A549 (cell line): ENCODE results near the gene ALDH16A1. TPM values are rescaled to one million over a fixed set of nuclear protein-coding genes. Genes with fewer than 3 reads are reported as not detected.

Experiments used
- ATAC-seq, 2 experiments: fragments of 200-7000 bp in 1 of 2; fragments of >200 bp in 1 of 2; cut with Nextera tagmentation in 1 of 2; cut with Tn5 transposase in 1 of 2; 3 replicates each; pipeline versions ENCODE4 v1.8.0 to v1.9.1; 2018 to 2020; ENCODE audit warnings: mild to moderate bottlenecking in 1 of 2, moderate library complexity in 1 of 2
- CTCF ChIA-PET: fragments of 300-600 bp; sonication (Branson Sonifier 250); formaldehyde crosslinking; extraction: SDS; loops from one replicate; lab custom pipeline; 2021; ENCODE audit warnings: antibody characterized with exemption, inconsistent platforms; lab: Yijun Ruan, JAX
- POLR2A ChIA-PET: fragments of 350-600 bp; formaldehyde crosslinking; extraction: SDS; loops from one replicate; lab custom pipeline; 2021; ENCODE audit warnings: antibody characterized with exemption, inconsistent platforms; lab: Yijun Ruan, JAX
- DNase-seq, 2 experiments: peaks; one replicate each; pipeline versions ENCODE4 v3.0.0 to v3.0.0-alpha.2; 2011 to 2016; ENCODE audit warnings: low read depth in 1 of 2, low spot score in 1 of 2
- FAIRE-seq: peaks from 2 replicates; lab custom pipeline; 2011; peaks lifted over from hg19 to GRCh38; lab: Jason Lieb, UNC
- H3K27ac ChIP-seq, 2 experiments: fragments of >200 bp; sonication (Bioruptor Twin); formaldehyde crosslinking; 3 replicates each; pipeline ENCODE4 v1.5.1; 2016 to 2017
- H3K4me1 ChIP-seq: fragments of >200 bp; sonication (Bioruptor Twin); formaldehyde crosslinking; 3 replicates; pipeline ENCODE4 v1.6.1; 2016
- H3K4me2 ChIP-seq: fragments of >200 bp; sonication (Bioruptor Twin); formaldehyde crosslinking; 3 replicates; pipeline ENCODE4 v1.6.1; 2016
- H3K4me3 ChIP-seq: fragments of >200 bp; sonication (Bioruptor Twin); formaldehyde crosslinking; 3 replicates; pipeline ENCODE4 v1.5.1; 2016
- H3K9me3 ChIP-seq: fragments of >200 bp; sonication (Bioruptor Twin); formaldehyde crosslinking; 3 replicates; pipeline ENCODE4 v1.6.1; 2016
- CEBPB ChIP-seq, 2 experiments: fragments of >200 bp in 1 of 2; sonication (Bioruptor Twin) in 1 of 2; formaldehyde crosslinking in 1 of 2; IDR thresholded peaks; 2 replicates each; pipeline ENCODE4 v1.6.1; 2012 to 2016
- CHD4 ChIP-seq: fragments of 200-600 bp; sonication (generic); IDR thresholded peaks from 2 replicates; pipeline ENCODE4 v1.6.1; 2016; ENCODE audit warnings: antibody characterized with exemption, mild to moderate bottlenecking, borderline replicate concordance
- FOSL2 ChIP-seq, 2 experiments: fragments of 450-650 bp in 1 of 2; fragments of >200 bp in 1 of 2; sonication (Bioruptor Twin) in 1 of 2; formaldehyde crosslinking; IDR thresholded peaks; 2 replicates each; pipeline versions ENCODE4 v1.5.0 to v1.6.1; 2016 to 2020; ENCODE audit warnings: mild to moderate bottlenecking in 1 of 2, moderate library complexity in 1 of 2
- FOXS1 ChIP-seq: fragments of 250-450 bp; sonication (Bioruptor Pico); IDR thresholded peaks from 2 replicates; pipeline ENCODE4 v1.5.0; 2020; ENCODE audit warnings: mild to moderate bottlenecking, moderate library complexity
- HOXA7 ChIP-seq: fragments of 250-450 bp; sonication (Bioruptor Pico); IDR thresholded peaks from 2 replicates; pipeline ENCODE4 v1.5.0; 2020; ENCODE audit warnings: mild to moderate bottlenecking, moderate library complexity
- JUN ChIP-seq, 2 experiments: fragments of >200 bp; sonication (Bioruptor Twin); formaldehyde crosslinking; IDR thresholded peaks; 2 replicates in 1 of 2; 3 replicates in 1 of 2; pipeline ENCODE4 v1.6.1; 2016 to 2017
- KDM1A ChIP-seq: fragments of 200-600 bp; sonication (generic); IDR thresholded peaks from 2 replicates; pipeline ENCODE4 v1.6.1; 2016; ENCODE audit warnings: low read depth, mild to moderate bottlenecking
- MAFK ChIP-seq: fragments of 450-650 bp; IDR thresholded peaks from 2 replicates; pipeline ENCODE4 v1.6.1; 2014; ENCODE audit not compliant: partially characterized antibody
- NFE2L2 ChIP-seq: fragments of 150-350 bp; conservative IDR thresholded peaks from 2 replicates; pipeline ENCODE4 v1.6.1; 2014; ENCODE audit warnings: low read length
- PHF8 ChIP-seq: fragments of 200-600 bp; sonication (generic); IDR thresholded peaks from 2 replicates; pipeline ENCODE4 v1.6.1; 2016; ENCODE audit warnings: low read depth, mild to moderate bottlenecking, antibody characterized with exemption, moderate library complexity, borderline replicate concordance
- POLR2A ChIP-seq: IDR thresholded peaks from 2 replicates; pipeline ENCODE4 v1.6.1; 2012; ENCODE audit warnings: mild to moderate bottlenecking, low read length
- POLR2AphosphoS2 ChIP-seq: conservative IDR thresholded peaks from 2 replicates; pipeline ENCODE4 v1.6.1; 2012; ENCODE audit warnings: low read length, improper control_type of control experiment, inconsistent platforms
- RFX5 ChIP-seq: fragments of 450-650 bp; IDR thresholded peaks from 2 replicates; pipeline ENCODE4 v1.7.1; 2014; ENCODE audit warnings: antibody characterized with exemption, mild to moderate bottlenecking, moderate library complexity
- WGBS: methylation state at CpG from one replicate; pipeline ENCODE4 v1.1.6; 2017; ENCODE audit errors: missing lambda C conversion rate; 5-methylcytosine and 5-hydroxymethylcytosine counted together
- polyA plus RNA-seq, 4 experiments: library from polyadenylated mRNA; depleted of rRNA in 3 of 4; stranded (reverse); fragments of >200 nt; fragmentation: RNase III in 1 of 4; extraction: RNeasy Plus Mini Kit Qiagen cat#74134 plus additional on column Dnase treatment in 1 of 4; gene quantifications; 2 replicates in 3 of 4; 3 replicates in 1 of 4; pipeline ENCODE4 v1.2.3, GENCODE V29; 2011 to 2017
- TF ChIP-seq, protein P1 (sequence below): IDR thresholded peaks from 2 replicates; pipeline ENCODE4 v1.6.1; 2012; ENCODE audit warnings: low read depth, borderline replicate concordance
- TF ChIP-seq, protein P2 (sequence below): IDR thresholded peaks from 2 replicates; pipeline ENCODE4 v1.6.1; 2012
- TF ChIP-seq, protein P3 (sequence below): IDR thresholded peaks from 2 replicates; pipeline ENCODE4 v1.6.1; 2012
- TF ChIP-seq, protein P4 (sequence below): fragments of 200-600 bp; sonication (generic); IDR thresholded peaks from 2 replicates; pipeline ENCODE4 v1.6.1; 2016; ENCODE audit warnings: antibody characterized with exemption, mild to moderate bottlenecking, moderate library complexity
- TF ChIP-seq, protein P5 (sequence below): fragments of 150-350 bp; IDR thresholded peaks from 2 replicates; pipeline ENCODE4 v1.6.1; 2014; ENCODE audit warnings: low read depth, mild to moderate bottlenecking, low read length

The ALDH16A1 gene
- polyA plus RNA-seq, 2 of the 4 experiments (the other 2 are of a cell fraction) = 10.2 to 23.0 TPM

DNA sequence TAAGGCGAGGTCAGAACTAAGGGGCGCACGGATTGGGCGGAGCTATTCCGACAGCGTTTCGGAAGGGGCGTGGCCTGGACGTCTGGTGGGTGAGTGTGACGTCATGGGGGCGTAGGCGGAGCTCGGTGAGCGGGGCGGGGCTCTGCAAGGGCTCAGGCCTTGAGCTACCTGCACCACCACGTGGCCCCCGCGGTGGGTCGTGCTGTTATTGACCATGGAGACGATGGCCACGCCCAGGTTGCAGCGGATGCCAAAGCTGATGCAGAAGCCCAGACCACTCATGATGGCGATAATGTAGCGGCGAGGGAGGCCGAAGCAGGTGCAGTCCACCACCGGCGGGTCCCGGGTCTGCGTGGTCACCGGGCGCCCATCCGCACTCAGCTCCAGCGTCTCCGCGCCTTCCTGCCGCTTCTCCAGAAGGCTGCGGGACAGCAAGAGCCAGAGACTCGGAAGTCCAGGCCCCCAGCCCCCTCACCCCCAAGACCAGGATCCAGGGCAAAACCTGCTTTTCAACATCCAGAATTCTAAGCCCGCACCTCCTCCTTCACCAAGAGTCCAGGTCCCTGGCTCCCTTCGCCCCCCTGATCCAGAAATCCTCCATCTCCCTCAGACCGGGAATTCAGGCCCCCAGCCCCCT lies 16.5 kb upstream of the ALDH16A1 start:
- H3K9me3 ChIP-seq = no peaks in the 10 kb centered on the region; the same call in 2 of the 3 replicates
- no peak overlapping the region for H3K4me3 ChIP-seq
- peaks cover 8% of the 10 kb centered on the region for H3K4me1 ChIP-seq
- no peak overlapping the region for H3K27ac ChIP-seq
- FAIRE-seq (no peak), DNase-seq (peak in 1 of 2 experiments; percentile 64), ATAC-seq (peak; percentile 14 to 15; a peak in 3 of 6 replicates)
- TF ChIP-seq, protein P1, sequence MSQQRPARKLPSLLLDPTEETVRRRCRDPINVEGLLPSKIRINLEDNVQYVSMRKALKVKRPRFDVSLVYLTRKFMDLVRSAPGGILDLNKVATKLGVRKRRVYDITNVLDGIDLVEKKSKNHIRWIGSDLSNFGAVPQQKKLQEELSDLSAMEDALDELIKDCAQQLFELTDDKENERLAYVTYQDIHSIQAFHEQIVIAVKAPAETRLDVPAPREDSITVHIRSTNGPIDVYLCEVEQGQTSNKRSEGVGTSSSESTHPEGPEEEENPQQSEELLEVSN = no peak
- TF ChIP-seq, protein P2, sequence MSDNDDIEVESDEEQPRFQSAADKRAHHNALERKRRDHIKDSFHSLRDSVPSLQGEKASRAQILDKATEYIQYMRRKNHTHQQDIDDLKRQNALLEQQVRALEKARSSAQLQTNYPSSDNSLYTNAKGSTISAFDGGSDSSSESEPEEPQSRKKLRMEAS = peak; percentile 48; the same call in 1 of the 2 replicates
- CTCF ChIA-PET = interaction anchor here (1.0 to 4.2 kb wide), 11 partner anchors 9 to 211 kb away, joined by 3 to 30 read pairs (median 4); partner anchors contain the start of gene GFY
- WGBS = 44% methylated on average over 42 of the region's 42 CpGs
- 0 out of 3 replicates have a peak overlapping the region, but pooled peaks have one; percentile 9 for H3K4me2 ChIP-seq
- POLR2A ChIA-PET = interaction anchor here (1.1 to 1.7 kb wide), 2 partner anchors 15 to 17 kb away, joined by 3 to 6 read pairs; partner anchors contain the start of genes ALDH16A1 and PIH1D1

DNA sequence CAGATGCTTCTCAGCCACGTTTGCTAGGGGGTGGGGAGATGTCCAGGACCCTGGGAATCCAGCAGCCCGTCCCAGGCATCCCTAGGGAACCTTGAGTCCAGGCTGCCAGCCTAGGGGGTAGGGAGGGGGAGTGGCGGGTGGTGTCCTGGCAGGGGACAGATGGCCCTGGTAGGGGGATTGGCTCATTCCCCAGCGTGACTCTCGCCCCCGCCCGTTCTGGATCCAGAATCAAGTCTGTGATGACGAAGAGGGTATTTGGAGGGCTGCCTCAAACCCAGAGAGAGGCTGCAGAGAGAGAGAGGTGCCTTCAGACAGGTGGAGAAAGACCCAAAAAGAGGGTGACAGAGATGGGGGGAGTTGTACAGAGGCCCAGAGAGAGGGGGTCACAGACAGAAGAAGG lies 15.8 kb upstream of the ALDH16A1 start:
- H3K4me3 ChIP-seq = no peak overlapping the region
- H3K4me1 ChIP-seq = peaks cover 16% of the 10 kb centered on the region
- no peak overlapping the region for H3K27ac ChIP-seq
- TF ChIP-seq, protein P3, sequence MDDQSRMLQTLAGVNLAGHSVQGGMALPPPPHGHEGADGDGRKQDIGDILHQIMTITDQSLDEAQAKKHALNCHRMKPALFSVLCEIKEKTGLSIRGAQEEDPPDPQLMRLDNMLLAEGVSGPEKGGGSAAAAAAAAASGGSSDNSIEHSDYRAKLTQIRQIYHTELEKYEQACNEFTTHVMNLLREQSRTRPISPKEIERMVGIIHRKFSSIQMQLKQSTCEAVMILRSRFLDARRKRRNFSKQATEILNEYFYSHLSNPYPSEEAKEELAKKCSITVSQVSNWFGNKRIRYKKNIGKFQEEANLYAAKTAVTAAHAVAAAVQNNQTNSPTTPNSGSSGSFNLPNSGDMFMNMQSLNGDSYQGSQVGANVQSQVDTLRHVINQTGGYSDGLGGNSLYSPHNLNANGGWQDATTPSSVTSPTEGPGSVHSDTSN = no peak
- no peak for TF ChIP-seq FOSL2 (IDR thresholded peaks at IDR 0.05)
- no peak for TF ChIP-seq FOSL2 (CRISPR knock-in tag; IDR thresholded peaks at IDR 0.05)
- TF ChIP-seq POLR2A = no peak
- TF ChIP-seq RFX5 = no peak
- no peak for TF ChIP-seq CEBPB (IDR thresholded peaks at IDR 0.05)
- no peak for TF ChIP-seq FOXS1 (CRISPR knock-in tag)
- no peak for TF ChIP-seq PHF8
- TF ChIP-seq CHD4 = no peak
- TF ChIP-seq, protein P4, sequence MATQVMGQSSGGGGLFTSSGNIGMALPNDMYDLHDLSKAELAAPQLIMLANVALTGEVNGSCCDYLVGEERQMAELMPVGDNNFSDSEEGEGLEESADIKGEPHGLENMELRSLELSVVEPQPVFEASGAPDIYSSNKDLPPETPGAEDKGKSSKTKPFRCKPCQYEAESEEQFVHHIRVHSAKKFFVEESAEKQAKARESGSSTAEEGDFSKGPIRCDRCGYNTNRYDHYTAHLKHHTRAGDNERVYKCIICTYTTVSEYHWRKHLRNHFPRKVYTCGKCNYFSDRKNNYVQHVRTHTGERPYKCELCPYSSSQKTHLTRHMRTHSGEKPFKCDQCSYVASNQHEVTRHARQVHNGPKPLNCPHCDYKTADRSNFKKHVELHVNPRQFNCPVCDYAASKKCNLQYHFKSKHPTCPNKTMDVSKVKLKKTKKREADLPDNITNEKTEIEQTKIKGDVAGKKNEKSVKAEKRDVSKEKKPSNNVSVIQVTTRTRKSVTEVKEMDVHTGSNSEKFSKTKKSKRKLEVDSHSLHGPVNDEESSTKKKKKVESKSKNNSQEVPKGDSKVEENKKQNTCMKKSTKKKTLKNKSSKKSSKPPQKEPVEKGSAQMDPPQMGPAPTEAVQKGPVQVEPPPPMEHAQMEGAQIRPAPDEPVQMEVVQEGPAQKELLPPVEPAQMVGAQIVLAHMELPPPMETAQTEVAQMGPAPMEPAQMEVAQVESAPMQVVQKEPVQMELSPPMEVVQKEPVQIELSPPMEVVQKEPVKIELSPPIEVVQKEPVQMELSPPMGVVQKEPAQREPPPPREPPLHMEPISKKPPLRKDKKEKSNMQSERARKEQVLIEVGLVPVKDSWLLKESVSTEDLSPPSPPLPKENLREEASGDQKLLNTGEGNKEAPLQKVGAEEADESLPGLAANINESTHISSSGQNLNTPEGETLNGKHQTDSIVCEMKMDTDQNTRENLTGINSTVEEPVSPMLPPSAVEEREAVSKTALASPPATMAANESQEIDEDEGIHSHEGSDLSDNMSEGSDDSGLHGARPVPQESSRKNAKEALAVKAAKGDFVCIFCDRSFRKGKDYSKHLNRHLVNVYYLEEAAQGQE = no peak
- no peak for TF ChIP-seq MAFK
- TF ChIP-seq POLR2AphosphoS2 = no peak
- no peak for TF ChIP-seq HOXA7 (CRISPR knock-in tag)
- no peak for TF ChIP-seq NFE2L2
- TF ChIP-seq, protein P1 = no peak
- no peak for TF ChIP-seq JUN (IDR thresholded peaks at IDR 0.05)
- TF ChIP-seq KDM1A = no peak
- TF ChIP-seq, protein P5, sequence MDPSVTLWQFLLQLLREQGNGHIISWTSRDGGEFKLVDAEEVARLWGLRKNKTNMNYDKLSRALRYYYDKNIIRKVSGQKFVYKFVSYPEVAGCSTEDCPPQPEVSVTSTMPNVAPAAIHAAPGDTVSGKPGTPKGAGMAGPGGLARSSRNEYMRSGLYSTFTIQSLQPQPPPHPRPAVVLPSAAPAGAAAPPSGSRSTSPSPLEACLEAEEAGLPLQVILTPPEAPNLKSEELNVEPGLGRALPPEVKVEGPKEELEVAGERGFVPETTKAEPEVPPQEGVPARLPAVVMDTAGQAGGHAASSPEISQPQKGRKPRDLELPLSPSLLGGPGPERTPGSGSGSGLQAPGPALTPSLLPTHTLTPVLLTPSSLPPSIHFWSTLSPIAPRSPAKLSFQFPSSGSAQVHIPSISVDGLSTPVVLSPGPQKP = no peak
- TF ChIP-seq, all 56 proteins: peak for 0
- no peaks in the 10 kb centered on the region; the same call in 2 of the 3 replicates for H3K9me3 ChIP-seq
- 15% methylated on average over 6 of the region's 8 CpGs for WGBS
- DNase-seq (no peak), FAIRE-seq (no peak), ATAC-seq (no peak)
- H3K4me2 ChIP-seq = no peak overlapping the region
- ChIA-PET CTCF (interaction anchor here (1.2 to 2.4 kb wide), 3 partner anchors 12 to 46 kb away, joined by 3 to 23 read pairs (median 5); partner anchors contain the start of gene GFY), POLR2A (interaction anchor here (1.7 kb wide), 1 partner anchor 15 kb away, joined by 6 read pairs; the partner anchor contains the start of gene PIH1D1)
